MCF 10A (cell line): Measurements from ENCODE around the gene GPRC5D. TPM values are rescaled to one million over a fixed set of nuclear protein-coding genes. Genes with fewer than 3 reads are reported as not detected.

Experiments
- BruUV-seq: library from RNA; stranded (reverse); fragments of 400-500 nt; replicated peaks from 2 replicates; lab custom pipeline; 2021; lab: Mats Ljungman, UMichigan
- CTCF ChIA-PET: fragments of 300-600 bp; sonication (Branson Sonifier 250); formaldehyde crosslinking; extraction: SDS; loops from one replicate; lab custom pipeline; 2021; ENCODE audit warnings: antibody characterized with exemption, inconsistent platforms; lab: Yijun Ruan, JAX
- POLR2A ChIA-PET: fragments of 300-600, 350-650 bp; sonication (Branson Sonifier 250); formaldehyde crosslinking; extraction: SDS; loops from one replicate; lab custom pipeline; 2020; ENCODE audit warnings: antibody characterized with exemption, inconsistent platforms; lab: Yijun Ruan, JAX
- DNase-seq: peaks from one replicate; pipeline ENCODE4 v3.0.0-alpha.2; 2018; ENCODE audit not compliant: unreplicated experiment
- H3K27ac Mint-ChIP-seq: one replicate; pipeline ENCODE4 v1.8.0; 2022; ENCODE audit warnings: mild to moderate bottlenecking, low read depth, mixed read lengths; ENCODE audit not compliant: unreplicated experiment
- H3K27me3 Mint-ChIP-seq: one replicate; pipeline ENCODE4 v1.8.0; 2022; ENCODE audit warnings: mixed read lengths; ENCODE audit not compliant: insufficient read depth, unreplicated experiment
- H3K36me3 Mint-ChIP-seq: one replicate; pipeline ENCODE4 v1.8.0; 2022; ENCODE audit warnings: mild to moderate bottlenecking, moderate library complexity, mixed read lengths; ENCODE audit not compliant: insufficient read depth, unreplicated experiment
- H3K4me1 Mint-ChIP-seq: one replicate; pipeline ENCODE4 v1.8.0; 2022; ENCODE audit warnings: mixed read lengths; ENCODE audit not compliant: insufficient read depth, unreplicated experiment
- H3K4me3 Mint-ChIP-seq: one replicate; pipeline ENCODE4 v1.8.0; 2022; ENCODE audit warnings: mild to moderate bottlenecking, moderate library complexity, mixed read lengths; ENCODE audit not compliant: unreplicated experiment
- H3K9me3 Mint-ChIP-seq: one replicate; pipeline ENCODE4 v1.8.0; 2022; ENCODE audit warnings: mixed read lengths; ENCODE audit not compliant: unreplicated experiment
- CTCF ChIP-seq: fragments of 200-600 bp; IDR thresholded peaks from one replicate; pipeline ENCODE4 v1.8.0; 2022; ENCODE audit warnings: antibody characterized with exemption, mild to moderate bottlenecking; ENCODE audit not compliant: unreplicated experiment
- intact Hi-C: fragments of 100-400 bp; cut with micrococcal nuclease; formaldehyde crosslinking; loops from 2 replicates; pipeline ENCODE4 v1.14.1; 2022
- total RNA-seq: library from RNA; stranded (reverse); gene quantifications from 2 replicates; pipeline ENCODE4 v1.2.3, GENCODE V29; 2022

Gene GPRC5D
- total RNA-seq, 1 experiment from 2014 or later: not detected

GRCh38 chr12:12922191-12922616 lies 29.8 kb downstream of the GPRC5D start:
- POLR2A ChIA-PET: interaction anchor here (1.1 kb wide), 1 partner anchor 274 kb away, joined by 4 read pairs; the partner anchor contains the start of gene EMP1
- peaks cover 7% of the 10 kb centered on the region for H3K36me3 Mint-ChIP-seq
- CTCF ChIA-PET: interaction anchor here (0.7 to 10.0 kb wide), 4 partner anchors 18 to 286 kb away, joined by 3 to 150 read pairs (median 4); no protein-coding TSS in a partner anchor
- peaks cover 14% of the 10 kb centered on the region for H3K4me1 Mint-ChIP-seq
- no peaks in the 10 kb centered on the region for H3K9me3 Mint-ChIP-seq
- TF ChIP-seq CTCF: no peak
- no peak overlapping the region for H3K4me3 Mint-ChIP-seq
- BruUV-seq: no TSS peak
- H3K27ac Mint-ChIP-seq: no peak overlapping the region
- no peak for DNase-seq
- intact Hi-C loops: no loop called here
- no peaks in the 10 kb centered on the region for H3K27me3 Mint-ChIP-seq

GRCh38 chr12:12919666-12920435 lies 32.1 kb downstream of the GPRC5D start:
- Mint-ChIP-seq H3K9me3 (no peaks in the 10 kb centered on the region), H3K36me3 (peaks cover 18% of the 10 kb centered on the region), H3K4me3 (no peak overlapping the region), H3K27me3 (no peaks in the 10 kb centered on the region), H3K27ac (no peak overlapping the region), H3K4me1 (peaks cover 6% of the 10 kb centered on the region)
- POLR2A ChIA-PET: interaction anchor here (0.6 to 1.7 kb wide), 3 partner anchors 56 to 1882 kb away, joined by 3 to 7 read pairs (median 3); no protein-coding TSS in a partner anchor
- BruUV-seq: no TSS peak
- DNase-seq: no peak
- intact Hi-C loops: no loop called here
- CTCF ChIA-PET: interaction anchor here (2.2 to 10.0 kb wide), 2 partner anchors 64 to 292 kb away, joined by 6 to 150 read pairs; no protein-coding TSS in a partner anchor
- TF ChIP-seq CTCF: no peak

- no peak for TF ChIP-seq CTCF
- H3K27ac Mint-ChIP-seq: no peak overlapping the region
- ChIA-PET POLR2A (no interaction called here), CTCF (interaction anchor here (0.6 to 10.0 kb wide), 11 partner anchors 8 to 316 kb away, joined by 3 to 150 read pairs (median 3); no protein-coding TSS in a partner anchor)
- H3K4me3 Mint-ChIP-seq: no peak overlapping the region
- H3K9me3 Mint-ChIP-seq: no peaks in the 10 kb centered on the region
- intact Hi-C loops: no loop called here
- H3K36me3 Mint-ChIP-seq: peaks cover 22% of the 10 kb centered on the region
- DNase-seq: no peak
- peaks cover 6% of the 10 kb centered on the region for H3K4me1 Mint-ChIP-seq
- no TSS peak for BruUV-seq
- H3K27me3 Mint-ChIP-seq: no peaks in the 10 kb centered on the region
Measured at GRCh38 chr12:12918781-12919389, 33.1 kb downstream of the GPRC5D start.

GRCh38 chr12:12917517-12917916 lies 34.5 kb downstream of the GPRC5D start:
- H3K27ac Mint-ChIP-seq: no peak overlapping the region
- DNase-seq: no peak
- intact Hi-C loops: loop anchor here (2.0 kb wide), 1 partner anchor 129 kb away; no protein-coding TSS in a partner anchor
- H3K36me3 Mint-ChIP-seq: peaks cover 26% of the 10 kb centered on the region
- no peak overlapping the region for H3K4me3 Mint-ChIP-seq
- no peaks in the 10 kb centered on the region for H3K27me3 Mint-ChIP-seq
- no peaks in the 10 kb centered on the region for H3K4me1 Mint-ChIP-seq
- POLR2A ChIA-PET: no interaction called here
- no peaks in the 10 kb centered on the region for H3K9me3 Mint-ChIP-seq
- no TSS peak for BruUV-seq
- CTCF ChIA-PET: interaction anchor here (0.6 to 10.0 kb wide), 7 partner anchors 9 to 990 kb away, joined by 3 to 150 read pairs (median 26); no protein-coding TSS in a partner anchor
- no peak for TF ChIP-seq CTCF
